B cell (primary cell): ENCODE measurements around the gene API5.

Source experiments
- CTCF ChIP-seq: fragments of 200-600 bp; IDR thresholded peaks from one replicate; pipeline ENCODE4 v1.8.0; 2022; ENCODE audit warnings: antibody characterized with exemption, mild to moderate bottlenecking
- EZH2 ChIP-seq: IDR thresholded peaks from 2 replicates; pipeline ENCODE4 v1.6.1; 2012; ENCODE audit warnings: borderline replicate concordance, low read depth, mild to moderate bottlenecking, moderate library complexity, low read length; ENCODE audit not compliant: insufficient read depth, poor library complexity, severe bottlenecking

GRCh38 chr11:43359422-43359818, 47.6 kb downstream of the API5 start:
- no peak for TF ChIP-seq CTCF
- no peak for TF ChIP-seq EZH2
